HCT116 (cell line): ENCODE measurements around the gene TRPC6. TPM values are rescaled to one million over a fixed set of nuclear protein-coding genes. Genes with fewer than 3 reads are reported as not detected.

Source experiments
- ATAC-seq: fragments of 200-7000 bp; cut with Tn5 transposase; 2 replicates; pipeline ENCODE4 v1.9.1; 2020; ENCODE audit warnings: mild to moderate bottlenecking, moderate library complexity
- BruUV-seq: library from RNA; stranded (reverse); fragments of 400-500 nt; replicated peaks from 2 replicates; lab custom pipeline; 2021; lab: Mats Ljungman, UMichigan
- CTCF ChIA-PET: fragments of 300-600 bp; sonication (Branson Sonifier 250); formaldehyde crosslinking; loops from one replicate; lab custom pipeline; 2021; ENCODE audit warnings: antibody characterized with exemption; lab: Charles Lee
- POLR2A ChIA-PET: fragments of 300-600, 350-600 bp; sonication (Branson Sonifier 250); formaldehyde crosslinking; loops from one replicate; lab custom pipeline; 2021; ENCODE audit warnings: antibody characterized with exemption; lab: Charles Lee
- RAD21 ChIA-PET, 2 experiments: fragments of 300-600 bp; sonication (Branson Sonifier 250); formaldehyde crosslinking; loops; one replicate each; lab custom pipeline; 2023; ENCODE audit warnings: low total read pairs in 2 of 2; ENCODE audit not compliant: uncharacterized antibody in 2 of 2, unreplicated experiment in 2 of 2, low non-redundant PET in 1 of 2; lab: Charles Lee
- DNase-seq: peaks from one replicate; pipeline ENCODE4 v3.0.0-alpha.2; 2010; ENCODE audit warnings: low read depth, low spot score
- H2AFZ ChIP-seq: fragments of 200-600 bp; shearing (Covaris generic), sonication (generic); 2 replicates; pipeline ENCODE4 v1.6.1; 2017; ENCODE audit warnings: low read depth, mixed run types, mixed read lengths, antibody characterized with exemption, low read length; ENCODE audit not compliant: poor library complexity, severe bottlenecking
- H3K27ac ChIP-seq: 2 replicates; pipeline ENCODE4 v1.5.1; 2012; ENCODE audit warnings: low read depth, low read length
- H3K27me3 ChIP-seq: fragments of 200-600 bp; sonication (generic); 2 replicates; pipeline ENCODE4 v1.6.1; 2016; ENCODE audit warnings: mixed run types, low read length, mixed read lengths; ENCODE audit not compliant: insufficient read depth
- H3K36me3 ChIP-seq, 2 experiments: fragments of 200-500 bp in 1 of 2; fragments of 200-600 bp in 1 of 2; sonication (Bioruptor generic) in 1 of 2; sonication (generic) in 1 of 2; 2 replicates each; pipeline versions ENCODE4 v1.5.1 to v1.6.1; 2014 to 2016; ENCODE audit warnings: low read length in 2 of 2, inconsistent platforms in 1 of 2, mixed read lengths in 1 of 2, mixed run types in 1 of 2; ENCODE audit not compliant: insufficient read depth in 2 of 2, control insufficient read depth in 1 of 2
- H3K4me1 ChIP-seq, 2 experiments: fragments of 200-600 bp in 1 of 2; sonication (generic) in 1 of 2; 2 replicates each; pipeline versions ENCODE4 v1.5.1 to v1.6.1; 2012 to 2017; ENCODE audit warnings: low read length in 2 of 2, inconsistent platforms in 1 of 2, mild to moderate bottlenecking in 1 of 2, mixed read lengths in 1 of 2, mixed run types in 1 of 2, moderate library complexity in 1 of 2; ENCODE audit not compliant: insufficient read depth in 2 of 2, control insufficient read depth in 1 of 2
- H3K4me2 ChIP-seq: fragments of 200-600 bp; sonication (generic); 2 replicates; pipeline ENCODE4 v1.6.1; 2017; ENCODE audit warnings: mixed run types, low read length, mixed read lengths
- H3K4me3 ChIP-seq, 2 experiments: fragments of 200-600 bp in 1 of 2; sonication (generic) in 1 of 2; replicated peaks in 1 of 2; 2 replicates each; pipeline ENCODE4 v1.5.1; 2011 to 2016; ENCODE audit warnings: low read length in 2 of 2, control low read depth in 1 of 2, low read depth in 1 of 2, mild to moderate bottlenecking in 1 of 2, mixed read lengths in 1 of 2, mixed run types in 1 of 2
- H3K79me2 ChIP-seq: fragments of 200-600 bp; sonication (generic); 2 replicates; pipeline ENCODE4 v1.6.1; 2017; ENCODE audit warnings: mild to moderate bottlenecking, mixed run types, low read length, moderate library complexity, mixed read lengths; ENCODE audit not compliant: insufficient read depth
- H3K9ac ChIP-seq: fragments of 200-600 bp; sonication (generic); 2 replicates; pipeline ENCODE4 v1.6.1; 2016; ENCODE audit warnings: low read length, mixed read lengths
- H3K9me2 ChIP-seq: fragments of 200-600 bp; sonication (generic), shearing (Covaris generic); 2 replicates; pipeline ENCODE4 v1.6.1; 2017; ENCODE audit warnings: mixed run types, mild to moderate bottlenecking, moderate library complexity; ENCODE audit not compliant: insufficient read depth
- H3K9me3 ChIP-seq, 2 experiments: fragments of 200-500 bp in 1 of 2; fragments of 200-600 bp in 1 of 2; sonication (Bioruptor generic) in 1 of 2; sonication (generic) in 1 of 2; 2 replicates each; pipeline ENCODE4 v1.6.1; 2014 to 2017; ENCODE audit warnings: low read length in 2 of 2, mixed read lengths in 2 of 2, inconsistent platforms in 1 of 2, low read depth in 1 of 2, mild to moderate bottlenecking in 1 of 2, mixed run types in 1 of 2, moderate library complexity in 1 of 2; ENCODE audit not compliant: control insufficient read depth in 1 of 2, insufficient read depth in 1 of 2
- H4K20me1 ChIP-seq: fragments of 200-600 bp; sonication (generic), shearing (Covaris generic); 2 replicates; pipeline ENCODE4 v1.6.1; 2017; ENCODE audit warnings: mixed run types, mild to moderate bottlenecking, moderate library complexity; ENCODE audit not compliant: insufficient read depth
- ATF3 ChIP-seq: IDR thresholded peaks from 2 replicates; pipeline ENCODE4 v1.6.1; 2012
- CBX3 ChIP-seq: IDR thresholded peaks from 2 replicates; pipeline ENCODE4 v1.6.1; 2012; ENCODE audit warnings: low read depth
- CEBPB ChIP-seq: IDR thresholded peaks from 2 replicates; pipeline ENCODE4 v1.6.1; 2012; ENCODE audit warnings: low read depth
- ELF1 ChIP-seq: IDR thresholded peaks from 2 replicates; pipeline ENCODE4 v1.6.1; 2012; ENCODE audit warnings: low read depth, borderline replicate concordance
- EZH2 ChIP-seq: fragments of 200-600 bp; sonication (generic); IDR thresholded peaks from 2 replicates; pipeline ENCODE4 v1.6.1; 2017; ENCODE audit warnings: antibody characterized with exemption, mixed run types
- EZH2phosphoT487 ChIP-seq: fragments of 200-600 bp; IDR thresholded peaks from 2 replicates; pipeline ENCODE4 v1.6.1; 2018; ENCODE audit warnings: antibody characterized with exemption, borderline replicate concordance
- FOSL1 ChIP-seq: IDR thresholded peaks from 2 replicates; pipeline ENCODE4 v1.6.1; 2012; ENCODE audit warnings: low read depth
- JUND ChIP-seq: IDR thresholded peaks from 2 replicates; pipeline ENCODE4 v1.6.1; 2012
- MAX ChIP-seq: IDR thresholded peaks from 2 replicates; pipeline ENCODE4 v1.6.1; 2012
- RAD21 ChIP-seq: IDR thresholded peaks from 2 replicates; pipeline ENCODE4 v1.6.1; 2012; ENCODE audit warnings: low read depth, mild to moderate bottlenecking
- SIN3A ChIP-seq: IDR thresholded peaks from 2 replicates; pipeline ENCODE4 v1.6.1; 2012; ENCODE audit warnings: low read depth
- YY1 ChIP-seq: IDR thresholded peaks from 2 replicates; pipeline ENCODE4 v1.6.1; 2011; ENCODE audit warnings: low read length, low read depth, moderate library complexity, mild to moderate bottlenecking; ENCODE audit not compliant: insufficient replicate concordance; ENCODE audit errors: extremely low read depth
- ZFX ChIP-seq: fragments of 450-650 bp; IDR thresholded peaks from 2 replicates; pipeline ENCODE4 v1.6.1; 2017
- ZNF274 ChIP-seq: fragments of 200-500 bp; sonication (Bioruptor generic); IDR thresholded peaks from 2 replicates; pipeline ENCODE4 v1.6.1; 2014; ENCODE audit warnings: mild to moderate bottlenecking, low read depth, low read length, inconsistent platforms
- intact Hi-C: fragments of 100-400 bp; cut with micrococcal nuclease; formaldehyde crosslinking; loops from 2 replicates; pipeline ENCODE4 v1.10.0; 2022
- total RNA-seq: library from RNA; stranded (reverse); gene quantifications from one replicate; pipeline ENCODE4 v1.2.1, GENCODE V29; 2021; ENCODE audit not compliant: unreplicated experiment
- TF ChIP-seq, protein P1 (sequence below): IDR thresholded peaks from 2 replicates; pipeline ENCODE4 v1.6.1; 2011; ENCODE audit warnings: mild to moderate bottlenecking, low read length, moderate library complexity; ENCODE audit not compliant: insufficient replicate concordance; ENCODE audit errors: extremely low read depth
- TF ChIP-seq, protein P2 (sequence below), 3 experiments: fragments of 200-600 bp in 1 of 3; sonication (generic) in 1 of 3; IDR thresholded peaks in 2 of 3; conservative IDR thresholded peaks in 1 of 3; 2 replicates each; pipeline ENCODE4 v1.5.1; 2012 to 2017; ENCODE audit warnings: low read depth in 2 of 3, low read length in 2 of 3, antibody characterized with exemption in 1 of 3, borderline replicate concordance in 1 of 3, control low read depth in 1 of 3, mild to moderate bottlenecking in 1 of 3, mixed read lengths in 1 of 3, mixed run types in 1 of 3, moderate library complexity in 1 of 3; ENCODE audit not compliant: insufficient read depth in 1 of 3

TRPC6 gene
- total RNA-seq, 1 experiment from 2014 or later: not detected

DNA sequence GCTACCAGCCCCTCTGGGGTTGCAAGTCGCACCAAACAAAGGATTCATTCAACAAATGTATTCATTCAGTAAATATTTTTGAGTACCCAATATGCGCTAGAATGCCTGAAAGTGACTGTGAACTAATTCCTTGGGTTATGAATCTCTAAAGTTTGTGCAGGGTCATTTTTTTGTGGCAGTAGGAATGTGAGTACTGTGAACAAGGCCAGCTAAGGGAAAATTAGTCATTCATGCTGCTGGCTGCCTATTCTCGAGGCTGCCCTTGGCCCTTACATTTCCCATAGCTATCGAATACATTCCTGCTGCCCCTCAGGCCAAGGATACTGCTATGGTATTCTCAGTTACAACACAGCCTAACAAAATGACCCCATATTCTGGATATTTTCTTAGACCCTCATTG is 141.6 kb downstream of the TRPC6 start:
- intact Hi-C loops: no loop called here
- ChIA-PET CTCF (no interaction called here), RAD21 (no interaction called here), POLR2A (no interaction called here)
- no peaks in the 10 kb centered on the region for H3K79me2 ChIP-seq
- H3K4me2 ChIP-seq: no peak overlapping the region
- H3K9me2 ChIP-seq: no peaks in the 10 kb centered on the region
- DNase-seq: no peak
- H3K9me3 ChIP-seq: no peaks in the 10 kb centered on the region
- TF ChIP-seq, protein P1, sequence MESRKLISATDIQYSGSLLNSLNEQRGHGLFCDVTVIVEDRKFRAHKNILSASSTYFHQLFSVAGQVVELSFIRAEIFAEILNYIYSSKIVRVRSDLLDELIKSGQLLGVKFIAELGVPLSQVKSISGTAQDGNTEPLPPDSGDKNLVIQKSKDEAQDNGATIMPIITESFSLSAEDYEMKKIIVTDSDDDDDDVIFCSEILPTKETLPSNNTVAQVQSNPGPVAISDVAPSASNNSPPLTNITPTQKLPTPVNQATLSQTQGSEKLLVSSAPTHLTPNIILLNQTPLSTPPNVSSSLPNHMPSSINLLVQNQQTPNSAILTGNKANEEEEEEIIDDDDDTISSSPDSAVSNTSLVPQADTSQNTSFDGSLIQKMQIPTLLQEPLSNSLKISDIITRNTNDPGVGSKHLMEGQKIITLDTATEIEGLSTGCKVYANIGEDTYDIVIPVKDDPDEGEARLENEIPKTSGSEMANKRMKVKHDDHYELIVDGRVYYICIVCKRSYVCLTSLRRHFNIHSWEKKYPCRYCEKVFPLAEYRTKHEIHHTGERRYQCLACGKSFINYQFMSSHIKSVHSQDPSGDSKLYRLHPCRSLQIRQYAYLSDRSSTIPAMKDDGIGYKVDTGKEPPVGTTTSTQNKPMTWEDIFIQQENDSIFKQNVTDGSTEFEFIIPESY: no peak
- TF ChIP-seq, protein P2, sequence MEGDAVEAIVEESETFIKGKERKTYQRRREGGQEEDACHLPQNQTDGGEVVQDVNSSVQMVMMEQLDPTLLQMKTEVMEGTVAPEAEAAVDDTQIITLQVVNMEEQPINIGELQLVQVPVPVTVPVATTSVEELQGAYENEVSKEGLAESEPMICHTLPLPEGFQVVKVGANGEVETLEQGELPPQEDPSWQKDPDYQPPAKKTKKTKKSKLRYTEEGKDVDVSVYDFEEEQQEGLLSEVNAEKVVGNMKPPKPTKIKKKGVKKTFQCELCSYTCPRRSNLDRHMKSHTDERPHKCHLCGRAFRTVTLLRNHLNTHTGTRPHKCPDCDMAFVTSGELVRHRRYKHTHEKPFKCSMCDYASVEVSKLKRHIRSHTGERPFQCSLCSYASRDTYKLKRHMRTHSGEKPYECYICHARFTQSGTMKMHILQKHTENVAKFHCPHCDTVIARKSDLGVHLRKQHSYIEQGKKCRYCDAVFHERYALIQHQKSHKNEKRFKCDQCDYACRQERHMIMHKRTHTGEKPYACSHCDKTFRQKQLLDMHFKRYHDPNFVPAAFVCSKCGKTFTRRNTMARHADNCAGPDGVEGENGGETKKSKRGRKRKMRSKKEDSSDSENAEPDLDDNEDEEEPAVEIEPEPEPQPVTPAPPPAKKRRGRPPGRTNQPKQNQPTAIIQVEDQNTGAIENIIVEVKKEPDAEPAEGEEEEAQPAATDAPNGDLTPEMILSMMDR (IDR thresholded peaks at IDR 0.05 in 2 of 3, conservative IDR thresholded peaks at IDR 0.05 in 1 of 3; ENCODE audit: borderline replicate concordance in 1 of 3, insufficient read depth in 1 of 3, low read depth in 2 of 3, low read length in 2 of 3): no peak
- TF ChIP-seq ELF1 (no peak), JUND (no peak), ZFX (no peak), MAX (no peak), ZNF274 (no peak), CEBPB (no peak), RAD21 (no peak), ATF3 (no peak), EZH2 (no peak), SIN3A (no peak), YY1 (no peak), EZH2phosphoT487 (no peak), CBX3 (no peak), FOSL1 (no peak)
- H3K27ac ChIP-seq: no peak overlapping the region
- no TSS peak for BruUV-seq
- no peak overlapping the region for H2AFZ ChIP-seq
- ATAC-seq: no peak
- no peaks in the 10 kb centered on the region for H3K36me3 ChIP-seq
- no peaks in the 10 kb centered on the region for H3K27me3 ChIP-seq
- H3K9ac ChIP-seq: no peak overlapping the region
- H3K4me1 ChIP-seq: peaks cover 2 to 27% of the 10 kb centered on the region in 2 experiments; a peak in 3 of 4 replicates
- H3K4me3 ChIP-seq: no peak overlapping the region
- H4K20me1 ChIP-seq: no peaks in the 10 kb centered on the region
